HEK293 (cell line): ENCODE results near the gene ABCC3.

Source experiments
- MEIS1 ChIP-seq: sonication (generic); formaldehyde crosslinking; IDR thresholded peaks from 2 replicates; pipeline ENCODE4 v1.8.1; 2022; ENCODE audit warnings: missing genetic modification reagents, mild to moderate bottlenecking, borderline replicate concordance
- YY1 ChIP-seq: fragments of 450-650 bp; formaldehyde crosslinking; IDR thresholded peaks from 2 replicates; pipeline ENCODE4 v1.5.1; 2018; ENCODE audit warnings: missing biosample characterization, missing genetic modification characterization
- ZBTB1 ChIP-seq: fragments of 450-650 bp; formaldehyde crosslinking; IDR thresholded peaks from 2 replicates; pipeline ENCODE4 v1.5.1; 2016; ENCODE audit warnings: missing biosample characterization, missing genetic modification characterization
- ZNF274 ChIP-seq, 2 experiments: fragments of 200-500 bp in 1 of 2; fragments of 450-650 bp in 1 of 2; sonication (Bioruptor generic) in 1 of 2; formaldehyde crosslinking in 1 of 2; IDR thresholded peaks; 2 replicates each; pipeline versions ENCODE4 v1.5.1 to v1.6.1; 2014 to 2016; ENCODE audit warnings: borderline replicate concordance in 1 of 2, inconsistent platforms in 1 of 2, low read length in 1 of 2, missing biosample characterization in 1 of 2, missing genetic modification characterization in 1 of 2
- ZNF510 ChIP-seq: fragments of 450-650 bp; formaldehyde crosslinking; IDR thresholded peaks from 2 replicates; pipeline ENCODE4 v1.5.1; 2018; ENCODE audit warnings: mild to moderate bottlenecking, missing genetic modification characterization, missing biosample characterization; ENCODE audit not compliant: insufficient replicate concordance
- ZNF660 ChIP-seq: fragments of 450-650 bp; IDR thresholded peaks from 2 replicates; pipeline ENCODE4 v1.5.1; 2018; ENCODE audit warnings: missing biosample characterization, mild to moderate bottlenecking, missing genetic modification characterization
- ZNF701 ChIP-seq: fragments of 450-650 bp; formaldehyde crosslinking; IDR thresholded peaks from 2 replicates; pipeline ENCODE4 v1.5.1; 2016; ENCODE audit warnings: missing biosample characterization, missing genetic modification characterization
- ZNF785 ChIP-seq: fragments of 450-650 bp; formaldehyde crosslinking; IDR thresholded peaks from 2 replicates; pipeline ENCODE4 v1.5.1; 2016; ENCODE audit warnings: missing biosample characterization, missing genetic modification characterization
- TF ChIP-seq, protein P1 (sequence below): fragments of 450-650 bp; formaldehyde crosslinking; IDR thresholded peaks from 2 replicates; pipeline ENCODE4 v1.5.1; 2016; ENCODE audit warnings: missing biosample characterization, missing genetic modification characterization
- TF ChIP-seq, protein P2 (sequence below): fragments of 450-650 bp; formaldehyde crosslinking; IDR thresholded peaks from 2 replicates; pipeline ENCODE4 v1.5.1; 2017; ENCODE audit warnings: missing biosample characterization, missing genetic modification characterization
- TF ChIP-seq, protein P3 (sequence below): fragments of 450-650 bp; formaldehyde crosslinking; IDR thresholded peaks from 2 replicates; pipeline ENCODE4 v1.5.1; 2016; ENCODE audit warnings: missing biosample characterization, missing genetic modification characterization
- TF ChIP-seq, protein P4 (sequence below): fragments of 450-650 bp; formaldehyde crosslinking; IDR thresholded peaks from 2 replicates; pipeline ENCODE4 v1.5.1; 2017; ENCODE audit warnings: missing biosample characterization, missing genetic modification characterization
- TF ChIP-seq, protein P5 (sequence below): fragments of 450-650 bp; formaldehyde crosslinking; IDR thresholded peaks from 2 replicates; pipeline ENCODE4 v1.5.1; 2016; ENCODE audit warnings: missing biosample characterization, missing genetic modification characterization

DNA sequence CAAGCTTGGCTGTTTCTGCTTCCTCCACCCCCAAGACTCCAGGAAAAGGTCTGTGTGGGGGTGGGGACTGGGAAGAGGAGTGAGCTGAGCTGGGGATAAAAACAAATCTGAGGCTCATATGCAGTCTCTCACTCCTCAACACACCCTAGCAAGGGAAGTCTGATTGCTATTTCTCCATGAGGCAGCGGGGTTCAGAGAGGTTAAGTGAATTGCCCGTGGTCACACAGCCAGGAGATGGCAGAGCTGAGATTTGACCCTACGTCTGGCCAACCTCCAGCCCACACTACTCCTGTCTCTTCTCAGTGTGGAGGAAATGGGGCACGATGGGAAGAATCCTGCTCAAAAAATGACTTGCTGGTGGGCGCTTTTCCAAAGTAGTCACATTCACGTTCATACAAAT lies 4.8 kb upstream of the ABCC3 start:
- TF ChIP-seq ZNF701 (tag by site-specific recombination): no peak
- no peak for TF ChIP-seq YY1 (tag by site-specific recombination)
- TF ChIP-seq, protein P1, sequence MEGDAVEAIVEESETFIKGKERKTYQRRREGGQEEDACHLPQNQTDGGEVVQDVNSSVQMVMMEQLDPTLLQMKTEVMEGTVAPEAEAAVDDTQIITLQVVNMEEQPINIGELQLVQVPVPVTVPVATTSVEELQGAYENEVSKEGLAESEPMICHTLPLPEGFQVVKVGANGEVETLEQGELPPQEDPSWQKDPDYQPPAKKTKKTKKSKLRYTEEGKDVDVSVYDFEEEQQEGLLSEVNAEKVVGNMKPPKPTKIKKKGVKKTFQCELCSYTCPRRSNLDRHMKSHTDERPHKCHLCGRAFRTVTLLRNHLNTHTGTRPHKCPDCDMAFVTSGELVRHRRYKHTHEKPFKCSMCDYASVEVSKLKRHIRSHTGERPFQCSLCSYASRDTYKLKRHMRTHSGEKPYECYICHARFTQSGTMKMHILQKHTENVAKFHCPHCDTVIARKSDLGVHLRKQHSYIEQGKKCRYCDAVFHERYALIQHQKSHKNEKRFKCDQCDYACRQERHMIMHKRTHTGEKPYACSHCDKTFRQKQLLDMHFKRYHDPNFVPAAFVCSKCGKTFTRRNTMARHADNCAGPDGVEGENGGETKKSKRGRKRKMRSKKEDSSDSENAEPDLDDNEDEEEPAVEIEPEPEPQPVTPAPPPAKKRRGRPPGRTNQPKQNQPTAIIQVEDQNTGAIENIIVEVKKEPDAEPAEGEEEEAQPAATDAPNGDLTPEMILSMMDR (tag by site-specific recombination): no peak
- no peak for TF ChIP-seq ZNF274 (IDR thresholded peaks at IDR 0.05; ENCODE audit: low read length)
- TF ChIP-seq ZNF274 (tag by site-specific recombination; IDR thresholded peaks at IDR 0.05; ENCODE audit: borderline replicate concordance): no peak
- TF ChIP-seq ZNF660: no peak
- TF ChIP-seq, protein P2, sequence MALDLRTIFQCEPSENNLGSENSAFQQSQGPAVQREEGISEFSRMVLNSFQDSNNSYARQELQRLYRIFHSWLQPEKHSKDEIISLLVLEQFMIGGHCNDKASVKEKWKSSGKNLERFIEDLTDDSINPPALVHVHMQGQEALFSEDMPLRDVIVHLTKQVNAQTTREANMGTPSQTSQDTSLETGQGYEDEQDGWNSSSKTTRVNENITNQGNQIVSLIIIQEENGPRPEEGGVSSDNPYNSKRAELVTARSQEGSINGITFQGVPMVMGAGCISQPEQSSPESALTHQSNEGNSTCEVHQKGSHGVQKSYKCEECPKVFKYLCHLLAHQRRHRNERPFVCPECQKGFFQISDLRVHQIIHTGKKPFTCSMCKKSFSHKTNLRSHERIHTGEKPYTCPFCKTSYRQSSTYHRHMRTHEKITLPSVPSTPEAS (tag by site-specific recombination): no peak
- TF ChIP-seq, protein P3, sequence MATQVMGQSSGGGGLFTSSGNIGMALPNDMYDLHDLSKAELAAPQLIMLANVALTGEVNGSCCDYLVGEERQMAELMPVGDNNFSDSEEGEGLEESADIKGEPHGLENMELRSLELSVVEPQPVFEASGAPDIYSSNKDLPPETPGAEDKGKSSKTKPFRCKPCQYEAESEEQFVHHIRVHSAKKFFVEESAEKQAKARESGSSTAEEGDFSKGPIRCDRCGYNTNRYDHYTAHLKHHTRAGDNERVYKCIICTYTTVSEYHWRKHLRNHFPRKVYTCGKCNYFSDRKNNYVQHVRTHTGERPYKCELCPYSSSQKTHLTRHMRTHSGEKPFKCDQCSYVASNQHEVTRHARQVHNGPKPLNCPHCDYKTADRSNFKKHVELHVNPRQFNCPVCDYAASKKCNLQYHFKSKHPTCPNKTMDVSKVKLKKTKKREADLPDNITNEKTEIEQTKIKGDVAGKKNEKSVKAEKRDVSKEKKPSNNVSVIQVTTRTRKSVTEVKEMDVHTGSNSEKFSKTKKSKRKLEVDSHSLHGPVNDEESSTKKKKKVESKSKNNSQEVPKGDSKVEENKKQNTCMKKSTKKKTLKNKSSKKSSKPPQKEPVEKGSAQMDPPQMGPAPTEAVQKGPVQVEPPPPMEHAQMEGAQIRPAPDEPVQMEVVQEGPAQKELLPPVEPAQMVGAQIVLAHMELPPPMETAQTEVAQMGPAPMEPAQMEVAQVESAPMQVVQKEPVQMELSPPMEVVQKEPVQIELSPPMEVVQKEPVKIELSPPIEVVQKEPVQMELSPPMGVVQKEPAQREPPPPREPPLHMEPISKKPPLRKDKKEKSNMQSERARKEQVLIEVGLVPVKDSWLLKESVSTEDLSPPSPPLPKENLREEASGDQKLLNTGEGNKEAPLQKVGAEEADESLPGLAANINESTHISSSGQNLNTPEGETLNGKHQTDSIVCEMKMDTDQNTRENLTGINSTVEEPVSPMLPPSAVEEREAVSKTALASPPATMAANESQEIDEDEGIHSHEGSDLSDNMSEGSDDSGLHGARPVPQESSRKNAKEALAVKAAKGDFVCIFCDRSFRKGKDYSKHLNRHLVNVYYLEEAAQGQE (tag by site-specific recombination): no peak
- no peak for TF ChIP-seq MEIS1 (CRISPR knock-in tag)
- TF ChIP-seq, protein P4, sequence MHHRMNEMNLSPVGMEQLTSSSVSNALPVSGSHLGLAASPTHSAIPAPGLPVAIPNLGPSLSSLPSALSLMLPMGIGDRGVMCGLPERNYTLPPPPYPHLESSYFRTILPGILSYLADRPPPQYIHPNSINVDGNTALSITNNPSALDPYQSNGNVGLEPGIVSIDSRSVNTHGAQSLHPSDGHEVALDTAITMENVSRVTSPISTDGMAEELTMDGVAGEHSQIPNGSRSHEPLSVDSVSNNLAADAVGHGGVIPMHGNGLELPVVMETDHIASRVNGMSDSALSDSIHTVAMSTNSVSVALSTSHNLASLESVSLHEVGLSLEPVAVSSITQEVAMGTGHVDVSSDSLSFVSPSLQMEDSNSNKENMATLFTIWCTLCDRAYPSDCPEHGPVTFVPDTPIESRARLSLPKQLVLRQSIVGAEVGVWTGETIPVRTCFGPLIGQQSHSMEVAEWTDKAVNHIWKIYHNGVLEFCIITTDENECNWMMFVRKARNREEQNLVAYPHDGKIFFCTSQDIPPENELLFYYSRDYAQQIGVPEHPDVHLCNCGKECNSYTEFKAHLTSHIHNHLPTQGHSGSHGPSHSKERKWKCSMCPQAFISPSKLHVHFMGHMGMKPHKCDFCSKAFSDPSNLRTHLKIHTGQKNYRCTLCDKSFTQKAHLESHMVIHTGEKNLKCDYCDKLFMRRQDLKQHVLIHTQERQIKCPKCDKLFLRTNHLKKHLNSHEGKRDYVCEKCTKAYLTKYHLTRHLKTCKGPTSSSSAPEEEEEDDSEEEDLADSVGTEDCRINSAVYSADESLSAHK (tag by site-specific recombination): no peak
- TF ChIP-seq, protein P5, sequence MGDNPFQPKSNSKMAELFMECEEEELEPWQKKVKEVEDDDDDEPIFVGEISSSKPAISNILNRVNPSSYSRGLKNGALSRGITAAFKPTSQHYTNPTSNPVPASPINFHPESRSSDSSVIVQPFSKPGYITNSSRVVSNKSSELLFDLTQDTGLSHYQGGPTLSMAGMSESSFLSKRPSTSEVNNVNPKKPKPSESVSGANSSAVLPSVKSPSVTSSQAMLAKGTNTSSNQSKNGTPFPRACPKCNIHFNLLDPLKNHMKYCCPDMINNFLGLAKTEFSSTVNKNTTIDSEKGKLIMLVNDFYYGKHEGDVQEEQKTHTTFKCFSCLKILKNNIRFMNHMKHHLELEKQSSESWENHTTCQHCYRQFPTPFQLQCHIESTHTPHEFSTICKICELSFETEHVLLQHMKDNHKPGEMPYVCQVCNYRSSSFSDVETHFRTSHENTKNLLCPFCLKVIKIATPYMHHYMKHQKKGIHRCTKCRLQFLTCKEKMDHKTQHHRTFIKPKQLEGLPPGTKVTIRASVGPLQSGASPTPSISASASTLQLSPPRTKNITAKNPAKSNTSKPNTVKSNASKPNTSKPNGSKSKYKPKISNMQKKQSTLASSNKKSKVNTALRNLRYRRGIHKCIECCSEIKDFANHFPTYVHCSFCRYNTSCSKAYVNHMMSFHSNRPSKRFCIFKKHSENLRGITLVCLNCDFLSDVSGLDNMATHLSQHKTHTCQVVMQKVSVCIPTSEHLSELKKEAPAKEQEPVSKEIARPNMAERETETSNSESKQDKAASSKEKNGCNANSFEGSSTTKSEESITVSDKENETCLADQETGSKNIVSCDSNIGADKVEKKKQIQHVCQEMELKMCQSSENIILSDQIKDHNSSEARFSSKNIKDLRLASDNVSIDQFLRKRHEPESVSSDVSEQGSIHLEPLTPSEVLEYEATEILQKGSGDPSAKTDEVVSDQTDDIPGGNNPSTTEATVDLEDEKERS: no peak
- TF ChIP-seq ZBTB1: no peak
- TF ChIP-seq ZNF785: no peak
- TF ChIP-seq ZNF510 (tag by site-specific recombination): no peak
